Activated T-helper 1 cell treated with anti-CD3 and anti-CD28 coated beads, Interleukin-2, amount 50 U/mL, for 16 hours (primary cell): Measurements from ENCODE around the gene AGAP3.

Experiments used
- DNase-seq, 2 donors: peaks; one replicate each; pipeline ENCODE4 v3.0.0-alpha.2; 2020; ENCODE audit warnings: low read depth in 1 of 2, low spot score in 1 of 2

AGAP3 gene

GRCh38 chr7:151179946-151180345, 93.7 kb downstream of the AGAP3 start:
- no peak for DNase-seq

- no peak for DNase-seq
Observed at GRCh38 chr7:151181011-151181431, 94.7 kb downstream of the AGAP3 start.

GRCh38 chr7:151185762-151186639, 99.7 kb downstream of the AGAP3 start:
- no peak for DNase-seq

GRCh38 chr7:151186640-151187408, 100.5 kb downstream of the AGAP3 start, which contains the start of gene ASB10:
Gene ASB10, minus strand, starts transcription at chr7:151187250. Its CDS starts 120 bp downstream, at chr7:151187130.
- no peak for DNase-seq

GRCh38 chr7:151187409-151188251, 101.4 kb downstream of the AGAP3 start:
- DNase-seq = no peak

- DNase-seq = no peak
Observed at GRCh38 chr7:151188252-151188542, 101.9 kb downstream of the AGAP3 start.

GRCh38 chr7:151189038-151189437, 102.8 kb downstream of the AGAP3 start:
- no peak for DNase-seq

- DNase-seq = no peak
Observed at GRCh38 chr7:151191544-151191943, 105.3 kb downstream of the AGAP3 start.

- no peak for DNase-seq
Observed at GRCh38 chr7:151192002-151192539, 105.8 kb downstream of the AGAP3 start.

GRCh38 chr7:151193203-151193978, 107.1 kb downstream of the AGAP3 start:
- DNase-seq = no peak
